ENCODE results near the gene DLG1.

DNA sequence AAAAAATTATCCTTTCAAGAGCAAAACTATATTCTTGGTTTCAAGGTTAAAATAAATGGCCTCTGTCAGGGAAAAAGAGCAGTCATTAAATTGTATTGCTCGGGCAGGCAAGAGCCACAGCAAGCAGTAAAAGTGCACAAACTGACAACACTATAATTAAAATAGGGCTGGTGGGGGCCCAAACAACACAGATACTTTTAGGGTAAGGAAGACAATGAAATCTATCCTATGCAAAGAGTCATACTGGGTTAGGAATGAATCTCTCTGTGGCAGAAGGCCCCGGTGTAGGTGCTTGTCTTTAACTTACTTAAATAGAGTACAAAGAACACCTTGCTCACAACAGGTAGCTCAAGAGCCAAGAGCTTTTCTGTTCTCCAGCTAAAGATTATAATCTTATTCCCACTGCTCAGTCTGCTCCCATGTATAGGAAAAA, 94.7 kb downstream of the DLG1 start:
- TF ChIP-seq, protein P1, sequence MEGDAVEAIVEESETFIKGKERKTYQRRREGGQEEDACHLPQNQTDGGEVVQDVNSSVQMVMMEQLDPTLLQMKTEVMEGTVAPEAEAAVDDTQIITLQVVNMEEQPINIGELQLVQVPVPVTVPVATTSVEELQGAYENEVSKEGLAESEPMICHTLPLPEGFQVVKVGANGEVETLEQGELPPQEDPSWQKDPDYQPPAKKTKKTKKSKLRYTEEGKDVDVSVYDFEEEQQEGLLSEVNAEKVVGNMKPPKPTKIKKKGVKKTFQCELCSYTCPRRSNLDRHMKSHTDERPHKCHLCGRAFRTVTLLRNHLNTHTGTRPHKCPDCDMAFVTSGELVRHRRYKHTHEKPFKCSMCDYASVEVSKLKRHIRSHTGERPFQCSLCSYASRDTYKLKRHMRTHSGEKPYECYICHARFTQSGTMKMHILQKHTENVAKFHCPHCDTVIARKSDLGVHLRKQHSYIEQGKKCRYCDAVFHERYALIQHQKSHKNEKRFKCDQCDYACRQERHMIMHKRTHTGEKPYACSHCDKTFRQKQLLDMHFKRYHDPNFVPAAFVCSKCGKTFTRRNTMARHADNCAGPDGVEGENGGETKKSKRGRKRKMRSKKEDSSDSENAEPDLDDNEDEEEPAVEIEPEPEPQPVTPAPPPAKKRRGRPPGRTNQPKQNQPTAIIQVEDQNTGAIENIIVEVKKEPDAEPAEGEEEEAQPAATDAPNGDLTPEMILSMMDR (IDR thresholded peaks at IDR 0.05), result no peak
- no peak for TF ChIP-seq POLR2A (IDR thresholded peaks at IDR 0.05)
